Thymus (tissue), 11 donors: ENCODE data around the gene STPG4. TPM values are rescaled to one million over a fixed set of nuclear protein-coding genes. Genes with fewer than 3 reads are reported as not detected.
"Not testable (repeated sequence)": the region's sequence is repeated elsewhere in the genome, so short reads cannot be mapped to it uniquely, and the experiment has no call there.

Experiments
- DNase-seq, 9 donors: peaks; one replicate each; pipeline ENCODE4 v3.0.0-alpha.2; 2013; ENCODE audit warnings: low spot score in 9 of 9, low read depth in 6 of 9, missing footprints in 1 of 9
- H3K27ac ChIP-seq, 2 donors: one replicate each; pipeline ENCODE4 v1.5.1; 2013; ENCODE audit warnings: control low read depth in 1 of 2, low read depth in 1 of 2, low read length in 1 of 2, mild to moderate bottlenecking in 1 of 2, moderate library complexity in 1 of 2
- H3K27me3 ChIP-seq, 2 donors: one replicate each; pipeline ENCODE4 v1.5.1; 2013; ENCODE audit warnings: low read length in 1 of 2; ENCODE audit not compliant: control insufficient read depth in 2 of 2, insufficient read depth in 1 of 2
- H3K36me3 ChIP-seq, 2 donors: one replicate each; pipeline ENCODE4 v1.5.1; 2013; ENCODE audit warnings: low read length in 1 of 2, mild to moderate bottlenecking in 1 of 2, moderate library complexity in 1 of 2; ENCODE audit not compliant: control insufficient read depth in 2 of 2, insufficient read depth in 2 of 2
- H3K4me1 ChIP-seq, 2 donors: one replicate each; pipeline ENCODE4 v1.5.1; 2013; ENCODE audit warnings: low read length in 2 of 2; ENCODE audit not compliant: control insufficient read depth in 2 of 2, insufficient read depth in 2 of 2
- H3K4me3 ChIP-seq, 2 donors: one replicate each; pipeline ENCODE4 v1.5.1; 2013; ENCODE audit warnings: low read length in 2 of 2, control low read depth in 1 of 2, mild to moderate bottlenecking in 1 of 2
- H3K9me3 ChIP-seq, 2 donors: one replicate each; pipeline ENCODE4 v1.5.1; 2013; ENCODE audit warnings: low read length in 1 of 2, mild to moderate bottlenecking in 1 of 2; ENCODE audit not compliant: control insufficient read depth in 2 of 2, insufficient read depth in 1 of 2
- WGBS: extraction: QIAGEN DNeasy Blood & Tissue Kit; methylation state at CpG from one replicate; pipeline ENCODE4 v1.1.7; 2013; 5-methylcytosine and 5-hydroxymethylcytosine counted together
- polyA plus RNA-seq: library from polyadenylated mRNA; stranded (reverse); fragments of 200-250 nt; gene quantifications from one replicate; pipeline ENCODE4 v1.2.3, GENCODE V29; 2013
- total RNA-seq: library from RNA; stranded (reverse); fragments of 120-200 nt; gene quantifications from one replicate; pipeline ENCODE4 v1.2.4, GENCODE V29; 2013
- donor health status: healthy.

The STPG4 gene
- total and polyA plus RNA-seq, 2 donors = 0.05 to 0.14 TPM

GRCh38 chr2:47193607-47194006 lies 38.5 kb upstream of the STPG4 start:
- H3K4me3 ChIP-seq = no peak overlapping the region
- H3K9me3 ChIP-seq = no peaks in the 10 kb centered on the region
- no peaks in the 10 kb centered on the region for H3K36me3 ChIP-seq
- H3K4me1 ChIP-seq = peaks cover 0 to 23% of the 10 kb centered on the region in 2 donors
- no peaks in the 10 kb centered on the region for H3K27me3 ChIP-seq
- WGBS = 93% methylated on average over 6 of the region's 6 CpGs
- no peak for DNase-seq
- H3K27ac ChIP-seq = peak overlapping the region in 1 of 2 donors; percentile 52

DNA sequence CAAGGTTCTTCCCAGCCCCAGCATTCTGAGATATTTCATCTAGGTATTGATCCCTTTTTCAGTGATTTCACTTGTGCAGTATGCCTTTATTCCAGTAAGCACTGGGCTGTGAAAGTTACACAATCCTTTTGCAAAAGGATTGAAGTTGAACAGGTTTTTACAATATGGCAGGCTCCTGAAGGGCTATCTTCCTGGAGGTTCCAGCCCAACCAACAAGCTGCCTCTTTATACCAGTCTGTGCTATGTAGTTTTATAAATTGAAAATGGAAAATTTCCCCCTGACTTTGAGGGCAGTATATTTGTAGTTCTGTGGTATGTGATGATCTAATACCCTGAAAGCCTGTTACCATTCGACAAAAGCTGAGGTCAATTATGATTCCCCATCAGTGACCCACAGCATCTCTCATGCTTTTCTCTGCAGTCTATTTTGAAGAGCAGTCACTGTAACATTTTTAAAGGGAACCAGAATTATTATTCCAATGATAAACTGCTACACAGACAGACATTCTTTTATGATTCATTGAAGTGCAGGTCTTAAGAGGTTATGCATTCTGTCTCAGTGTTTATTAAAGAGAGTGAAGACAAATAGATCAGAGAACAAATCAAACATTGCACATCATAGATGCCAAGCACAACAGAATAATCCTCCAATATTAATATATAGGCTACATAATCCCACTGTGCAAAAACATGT lies 35.2 kb upstream of the STPG4 start:
- WGBS = 96% methylated on average over 1 of the region's 1 CpG
- Histone ChIP-seq H3K27ac (no peak overlapping the region), H3K4me3 (no peak overlapping the region), H3K36me3 (no peaks in the 10 kb centered on the region), H3K9me3 (no peaks in the 10 kb centered on the region), H3K4me1 (peaks cover 0 to 23% of the 10 kb centered on the region in 2 donors), H3K27me3 (no peaks in the 10 kb centered on the region)
- no peak for DNase-seq

DNA sequence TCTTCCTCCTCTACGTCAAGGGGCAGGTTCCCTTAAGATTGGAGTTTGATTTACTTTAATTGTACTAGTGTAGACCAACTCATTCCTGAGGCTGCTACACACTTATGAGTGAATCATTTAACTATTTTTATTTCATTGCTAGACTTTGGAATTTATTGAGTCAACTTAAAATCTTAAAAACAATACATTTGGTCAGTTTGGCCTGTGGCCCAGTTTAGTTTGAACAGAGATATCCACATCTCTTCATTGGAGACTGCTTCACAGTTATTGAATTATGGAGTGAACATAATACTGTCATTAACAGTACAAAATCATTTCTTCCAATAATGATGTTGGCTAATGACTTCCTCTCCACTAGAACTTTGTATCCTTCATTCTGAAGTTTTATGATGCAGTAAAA lies 34.5 kb upstream of the STPG4 start:
- Histone ChIP-seq H3K36me3 (no peaks in the 10 kb centered on the region), H3K27ac (no peak overlapping the region)

DNA sequence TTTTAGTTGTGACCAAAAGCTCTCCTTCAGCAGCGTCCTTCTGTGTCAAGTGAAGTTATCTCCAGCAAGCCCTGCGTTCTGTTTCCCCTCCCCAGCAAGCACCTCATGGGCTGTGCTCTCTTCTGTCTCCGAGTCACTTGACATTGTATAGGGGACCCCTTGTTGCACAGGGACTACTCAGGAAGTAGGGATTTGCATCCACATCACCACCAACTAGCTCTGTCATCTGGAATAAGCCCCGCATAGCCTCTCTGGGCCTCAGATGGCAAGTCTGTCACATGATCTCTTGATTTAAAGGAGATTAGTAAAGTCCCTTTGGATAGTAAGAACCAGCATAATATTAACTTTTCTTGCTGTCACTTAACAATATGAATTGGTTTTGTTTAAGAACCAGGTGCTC lies 32.0 kb upstream of the STPG4 start:
- WGBS = 96% methylated on average over 4 of the region's 4 CpGs
- Histone ChIP-seq H3K4me3 (no peak overlapping the region), H3K27ac (no peak overlapping the region), H3K9me3 (no peaks in the 10 kb centered on the region), H3K27me3 (no peaks in the 10 kb centered on the region), H3K4me1 (peaks cover 0 to 5% of the 10 kb centered on the region in 2 donors), H3K36me3 (no peaks in the 10 kb centered on the region)
- no peak for DNase-seq

More for the DNA sequence above, 34.5 kb upstream of the STPG4 start:
- Histone ChIP-seq H3K4me1 (peaks cover 0 to 23% of the 10 kb centered on the region in 2 donors), H3K9me3 (no peaks in the 10 kb centered on the region), H3K27me3 (no peaks in the 10 kb centered on the region), H3K4me3 (no peak overlapping the region)
- WGBS = 100% methylated on average over 1 of the region's 1 CpG
- no peak for DNase-seq

DNA sequence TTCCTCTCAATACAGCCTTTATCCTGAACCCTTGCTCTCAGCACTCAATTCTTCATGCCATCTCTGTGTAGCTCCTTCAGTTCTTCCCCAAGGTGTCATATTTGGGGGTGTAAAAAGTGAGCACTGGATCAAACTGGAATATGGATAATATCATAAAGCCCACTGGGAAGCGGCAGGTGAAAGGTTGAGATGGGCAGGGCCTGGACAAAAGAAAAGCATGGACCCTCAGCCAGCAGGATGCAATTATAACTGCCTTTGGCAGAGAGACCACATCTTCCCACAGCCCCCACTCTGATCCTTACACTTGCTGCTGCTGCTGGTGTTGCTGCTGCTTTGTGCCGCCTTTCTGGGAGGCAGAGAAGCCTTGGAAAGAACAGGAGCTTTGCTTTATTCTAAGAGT lies 31.2 kb upstream of the STPG4 start:
- Histone ChIP-seq H3K36me3 (no peaks in the 10 kb centered on the region), H3K27me3 (no peaks in the 10 kb centered on the region), H3K9me3 (no peaks in the 10 kb centered on the region), H3K27ac (no peak overlapping the region), H3K4me3 (no peak overlapping the region), H3K4me1 (no peaks in the 10 kb centered on the region)
- no peak for DNase-seq
- 98% methylated on average over 2 of the region's 2 CpGs for WGBS

- H3K27me3 ChIP-seq, DNase-seq, H3K27ac ChIP-seq, H3K4me1 ChIP-seq, H3K9me3 ChIP-seq, H3K4me3 ChIP-seq, H3K36me3 ChIP-seq: not testable (repeated sequence)
- WGBS = 88% methylated on average over 5 of the region's 5 CpGs
These were observed 30.0 kb upstream of the STPG4 start for GRCh38 chr2:47185098-47185497.

DNA sequence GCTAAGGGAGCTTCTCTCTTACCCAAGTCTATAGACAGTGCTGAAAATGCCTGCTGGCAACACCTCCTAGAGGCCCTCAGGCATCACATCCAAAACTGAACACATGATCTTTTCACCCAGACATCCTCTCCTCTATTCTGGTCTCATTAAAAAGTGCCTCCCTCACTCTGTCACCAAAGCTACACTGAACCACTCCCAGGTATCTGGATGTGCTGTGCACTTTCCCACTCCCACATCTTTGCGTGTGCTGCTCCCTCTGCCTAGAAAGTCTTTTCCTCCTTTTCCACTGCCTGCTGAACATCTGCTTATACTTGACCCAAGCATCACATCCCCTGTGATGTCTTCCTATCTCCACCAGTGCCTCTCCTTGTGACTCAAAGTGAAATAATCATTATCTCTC lies 26.1 kb upstream of the STPG4 start:
- H3K4me3 ChIP-seq = no peak overlapping the region
- WGBS = 100% methylated on average over 1 of the region's 1 CpG
- no peaks in the 10 kb centered on the region for H3K27me3 ChIP-seq

GRCh38 chr2:47180531-47180930 lies 25.4 kb upstream of the STPG4 start:
- Histone ChIP-seq H3K4me3 (no peak overlapping the region), H3K9me3 (no peaks in the 10 kb centered on the region), H3K36me3 (no peaks in the 10 kb centered on the region), H3K27me3 (no peaks in the 10 kb centered on the region), H3K4me1 (peaks cover 9 to 11% of the 10 kb centered on the region in 2 donors), H3K27ac (no peak overlapping the region)
- DNase-seq = no peak
- WGBS = 94% methylated on average over 1 of the region's 1 CpG

More for the DNA sequence above, 26.1 kb upstream of the STPG4 start:
- H3K36me3 ChIP-seq = no peaks in the 10 kb centered on the region
- H3K27ac ChIP-seq = no peak overlapping the region
- no peak for DNase-seq
- no peaks in the 10 kb centered on the region for H3K9me3 ChIP-seq
- H3K4me1 ChIP-seq = peaks cover 9 to 11% of the 10 kb centered on the region in 2 donors

GRCh38 chr2:47179388-47179787 lies 24.3 kb upstream of the STPG4 start:
- no peak for DNase-seq
- Histone ChIP-seq H3K9me3 (no peaks in the 10 kb centered on the region), H3K36me3 (no peaks in the 10 kb centered on the region), H3K4me3 (no peak overlapping the region), H3K27me3 (no peaks in the 10 kb centered on the region), H3K4me1 (peaks cover 9 to 11% of the 10 kb centered on the region in 2 donors), H3K27ac (no peak overlapping the region)
- WGBS = 78% methylated on average over 6 of the region's 6 CpGs
